ENCODE measurements around the gene RNF32.

DNA sequence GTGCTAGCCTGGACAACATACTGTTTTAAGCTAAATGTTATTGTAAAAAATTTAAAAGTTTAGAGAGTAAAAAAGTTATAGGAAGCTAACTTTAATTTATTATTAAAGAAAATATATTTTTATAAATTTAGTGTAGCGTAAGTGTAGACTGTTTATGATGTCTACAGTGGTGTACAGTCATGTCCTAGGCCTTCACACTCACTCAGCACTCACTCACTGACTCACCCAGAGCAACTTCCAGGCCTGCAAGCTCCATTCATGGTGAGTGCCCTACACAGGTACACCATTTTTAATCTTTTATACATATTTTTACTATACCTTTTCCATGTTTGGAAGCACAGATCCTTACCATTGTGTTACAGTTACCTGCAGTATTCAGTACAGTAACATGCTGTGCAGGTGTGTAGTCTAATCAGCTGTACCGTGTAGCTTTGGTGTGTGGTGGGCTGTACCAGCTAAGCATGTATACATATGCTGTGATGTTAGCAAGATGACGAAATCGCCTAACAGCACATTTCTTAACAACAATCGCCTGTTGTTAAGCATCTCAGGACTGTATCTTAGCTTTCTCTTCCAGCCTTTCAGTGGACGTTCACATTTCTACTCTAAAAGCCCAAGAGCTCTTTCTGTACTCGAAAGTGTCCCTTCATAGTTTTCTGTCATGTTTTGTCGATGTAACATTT, 12.5 kb downstream of the RNF32 start:
- TF ChIP-seq, protein P1, sequence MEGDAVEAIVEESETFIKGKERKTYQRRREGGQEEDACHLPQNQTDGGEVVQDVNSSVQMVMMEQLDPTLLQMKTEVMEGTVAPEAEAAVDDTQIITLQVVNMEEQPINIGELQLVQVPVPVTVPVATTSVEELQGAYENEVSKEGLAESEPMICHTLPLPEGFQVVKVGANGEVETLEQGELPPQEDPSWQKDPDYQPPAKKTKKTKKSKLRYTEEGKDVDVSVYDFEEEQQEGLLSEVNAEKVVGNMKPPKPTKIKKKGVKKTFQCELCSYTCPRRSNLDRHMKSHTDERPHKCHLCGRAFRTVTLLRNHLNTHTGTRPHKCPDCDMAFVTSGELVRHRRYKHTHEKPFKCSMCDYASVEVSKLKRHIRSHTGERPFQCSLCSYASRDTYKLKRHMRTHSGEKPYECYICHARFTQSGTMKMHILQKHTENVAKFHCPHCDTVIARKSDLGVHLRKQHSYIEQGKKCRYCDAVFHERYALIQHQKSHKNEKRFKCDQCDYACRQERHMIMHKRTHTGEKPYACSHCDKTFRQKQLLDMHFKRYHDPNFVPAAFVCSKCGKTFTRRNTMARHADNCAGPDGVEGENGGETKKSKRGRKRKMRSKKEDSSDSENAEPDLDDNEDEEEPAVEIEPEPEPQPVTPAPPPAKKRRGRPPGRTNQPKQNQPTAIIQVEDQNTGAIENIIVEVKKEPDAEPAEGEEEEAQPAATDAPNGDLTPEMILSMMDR (IDR thresholded peaks at IDR 0.05), result no peak
- TF ChIP-seq POLR2A (IDR thresholded peaks at IDR 0.05; ENCODE audit: low read depth) (no peak), EP300 (IDR thresholded peaks at IDR 0.05) (no peak), POLR2AphosphoS5 (IDR thresholded peaks at IDR 0.05) (no peak)
